ENCODE results near the gene LRRC8A.
A peak's percentile ranks its signal among the peaks of the same experiment; 100 is the strongest.

LRRC8A gene

GRCh38 chr9:128913995-128914772 is 32.3 kb downstream of the LRRC8A start:
- no peak overlapping the region for H3K18ac ChIP-seq (ENCODE audit: low read length)
- no peak overlapping the region for H2AFZ ChIP-seq (ENCODE audit: low read length)
- no peak overlapping the region for H3K4me2 ChIP-seq (ENCODE audit: insufficient read depth, low read length, poor library complexity, severe bottlenecking)
- peaks cover 34 to 85% of the 10 kb centered on the region in 2 donors for H3K36me3 ChIP-seq (replicated peaks in 1 of 2; ENCODE audit: control insufficient read depth in 2 of 2, insufficient read depth in 2 of 2, low read length in 2 of 2)
- H2BK12ac ChIP-seq (ENCODE audit: low read length) = no peak overlapping the region
- no peak for DNase-seq (ENCODE audit: low spot score)
- H4K8ac ChIP-seq (ENCODE audit: low read depth, low read length) = no peak overlapping the region
- H3K23ac ChIP-seq (ENCODE audit: low read depth, low read length, poor library complexity) = no peak overlapping the region
- H3K9me3 ChIP-seq (replicated peaks in 1 of 2; ENCODE audit: control insufficient read depth in 2 of 2, insufficient read depth in 1 of 2, low read depth in 1 of 2, low read length in 2 of 2) = no peaks in the 10 kb centered on the region
- H3K4me3 ChIP-seq (ENCODE audit: low read length in 2 of 2) = no peak overlapping the region
- no peak overlapping the region for H2BK5ac ChIP-seq (ENCODE audit: low read length)
- WGBS, 2 donors (ENCODE audit: extremely low coverage in 2 of 2, insufficient read length in 2 of 2, insufficient replicate concordance in 1 of 2) = no CpG with 5 or more reads among the region's 23 CpGs
- H4K91ac ChIP-seq (ENCODE audit: low read depth, low read length, poor library complexity) = no peak overlapping the region
- H2AK5ac ChIP-seq (ENCODE audit: low read depth, low read length) = no peak overlapping the region
- no peak overlapping the region for H3K14ac ChIP-seq (ENCODE audit: low read length)
- no peak overlapping the region for H3K4ac ChIP-seq (ENCODE audit: low read length)
- H2BK15ac ChIP-seq (ENCODE audit: low read length) = no peak overlapping the region
- no peak overlapping the region for H2BK120ac ChIP-seq (ENCODE audit: low read depth, low read length)
- H3K9ac ChIP-seq (ENCODE audit: low read depth, low read length, poor library complexity) = no peak overlapping the region
- H3K27ac ChIP-seq (replicated peaks; ENCODE audit: low read length) = no peak overlapping the region
- peaks cover 10% of the 10 kb centered on the region for H3K79me1 ChIP-seq (ENCODE audit: low read depth, low read length)
- H3K4me1 ChIP-seq (ENCODE audit: control insufficient read depth in 2 of 2, insufficient read depth in 1 of 2, low read depth in 1 of 2, low read length in 2 of 2) = peaks cover 11 to 22% of the 10 kb centered on the region in 2 donors
- no peaks in the 10 kb centered on the region for H3K27me3 ChIP-seq (ENCODE audit: control insufficient read depth in 3 of 3, insufficient read depth in 3 of 3, low read depth in 1 of 3, low read length in 3 of 3)

GRCh38 chr9:128916204-128916603 is 34.3 kb downstream of the LRRC8A start:
- H2BK5ac ChIP-seq (ENCODE audit: low read length) = peak overlapping the region; percentile 75
- peak overlapping the region in 1 of 2 donors; percentile 22 for H3K4me3 ChIP-seq (ENCODE audit: low read length in 2 of 2)
- no peak overlapping the region for H3K4me2 ChIP-seq (ENCODE audit: insufficient read depth, low read length, poor library complexity, severe bottlenecking)
- peaks cover 0 to 2% of the 10 kb centered on the region in 2 donors for H3K9me3 ChIP-seq (replicated peaks in 1 of 2; ENCODE audit: control insufficient read depth in 2 of 2, insufficient read depth in 1 of 2, low read depth in 1 of 2, low read length in 2 of 2)
- no peak overlapping the region for H2BK15ac ChIP-seq (ENCODE audit: low read length)
- no CpG with 5 or more reads among the region's 18 CpGs for WGBS, 2 donors (ENCODE audit: extremely low coverage in 2 of 2, insufficient read length in 2 of 2, insufficient replicate concordance in 1 of 2)
- no peak overlapping the region for H3K27ac ChIP-seq (replicated peaks; ENCODE audit: low read length)
- H3K27me3 ChIP-seq (ENCODE audit: control insufficient read depth in 3 of 3, insufficient read depth in 3 of 3, low read depth in 1 of 3, low read length in 3 of 3) = no peaks in the 10 kb centered on the region
- H4K8ac ChIP-seq (ENCODE audit: low read depth, low read length) = peak overlapping the region; percentile 23
- no peak overlapping the region for H2BK120ac ChIP-seq (ENCODE audit: low read depth, low read length)
- H3K18ac ChIP-seq (ENCODE audit: low read length) = no peak overlapping the region
- no peak overlapping the region for H3K9ac ChIP-seq (ENCODE audit: low read depth, low read length, poor library complexity)
- H3K36me3 ChIP-seq (replicated peaks in 1 of 2; ENCODE audit: control insufficient read depth in 2 of 2, insufficient read depth in 2 of 2, low read length in 2 of 2) = peaks cover 28 to 68% of the 10 kb centered on the region in 2 donors
- peak overlapping the region; percentile 44 for H3K23ac ChIP-seq (ENCODE audit: low read depth, low read length, poor library complexity)
- H2AFZ ChIP-seq (ENCODE audit: low read length) = no peak overlapping the region
- peak overlapping the region; percentile 35 for H2AK5ac ChIP-seq (ENCODE audit: low read depth, low read length)
- DNase-seq (ENCODE audit: low spot score) = no peak
- no peak overlapping the region for H3K14ac ChIP-seq (ENCODE audit: low read length)
- H3K4ac ChIP-seq (ENCODE audit: low read length) = no peak overlapping the region
- peaks cover 11 to 22% of the 10 kb centered on the region in 2 donors for H3K4me1 ChIP-seq (ENCODE audit: control insufficient read depth in 2 of 2, insufficient read depth in 1 of 2, low read depth in 1 of 2, low read length in 2 of 2)
- H4K91ac ChIP-seq (ENCODE audit: low read depth, low read length, poor library complexity) = no peak overlapping the region
- peaks cover 13% of the 10 kb centered on the region for H3K79me1 ChIP-seq (ENCODE audit: low read depth, low read length)
- H2BK12ac ChIP-seq (ENCODE audit: low read length) = no peak overlapping the region

- Histone ChIP-seq H3K4me1 (ENCODE audit: control insufficient read depth in 2 of 2, insufficient read depth in 1 of 2, low read depth in 1 of 2, low read length in 2 of 2) (peaks cover 12 to 22% of the 10 kb centered on the region in 2 donors), H3K9ac (ENCODE audit: low read depth, low read length, poor library complexity) (no peak overlapping the region), H3K4ac (ENCODE audit: low read length) (no peak overlapping the region), H2AFZ (ENCODE audit: low read length) (no peak overlapping the region), H3K23ac (ENCODE audit: low read depth, low read length, poor library complexity) (no peak overlapping the region), H3K36me3 (replicated peaks in 1 of 2; ENCODE audit: control insufficient read depth in 2 of 2, insufficient read depth in 2 of 2, low read length in 2 of 2) (peaks cover 28 to 63% of the 10 kb centered on the region in 2 donors), H2BK120ac (ENCODE audit: low read depth, low read length) (no peak overlapping the region), H2BK5ac (ENCODE audit: low read length) (peak overlapping the region; percentile 75), H2BK12ac (ENCODE audit: low read length) (no peak overlapping the region), H3K9me3 (replicated peaks in 1 of 2; ENCODE audit: control insufficient read depth in 2 of 2, insufficient read depth in 1 of 2, low read depth in 1 of 2, low read length in 2 of 2) (peaks cover 0 to 2% of the 10 kb centered on the region in 2 donors), H4K8ac (ENCODE audit: low read depth, low read length) (no peak overlapping the region), H3K27me3 (ENCODE audit: control insufficient read depth in 3 of 3, insufficient read depth in 3 of 3, low read depth in 1 of 3, low read length in 3 of 3) (no peaks in the 10 kb centered on the region), H3K27ac (replicated peaks; ENCODE audit: low read length) (no peak overlapping the region), H2AK5ac (ENCODE audit: low read depth, low read length) (no peak overlapping the region), H3K79me1 (ENCODE audit: low read depth, low read length) (peaks cover 13% of the 10 kb centered on the region), H4K91ac (ENCODE audit: low read depth, low read length, poor library complexity) (no peak overlapping the region), H3K4me2 (ENCODE audit: insufficient read depth, low read length, poor library complexity, severe bottlenecking) (no peak overlapping the region), H2BK15ac (ENCODE audit: low read length) (no peak overlapping the region), H3K14ac (ENCODE audit: low read length) (no peak overlapping the region), H3K18ac (ENCODE audit: low read length) (no peak overlapping the region), H3K4me3 (ENCODE audit: low read length in 2 of 2) (no peak overlapping the region)
- no CpG with 5 or more reads among the region's 11 CpGs for WGBS, 2 donors (ENCODE audit: extremely low coverage in 2 of 2, insufficient read length in 2 of 2, insufficient replicate concordance in 1 of 2)
- DNase-seq (ENCODE audit: low spot score) = no peak
Measured at GRCh38 chr9:128916745-128917144, 34.8 kb downstream of the LRRC8A start.

GRCh38 chr9:128917151-128917849 is 35.4 kb downstream of the LRRC8A start:
- no peak overlapping the region for H4K8ac ChIP-seq (ENCODE audit: low read depth, low read length)
- no peak overlapping the region for H2BK120ac ChIP-seq (ENCODE audit: low read depth, low read length)
- H3K23ac ChIP-seq (ENCODE audit: low read depth, low read length, poor library complexity) = no peak overlapping the region
- H3K4ac ChIP-seq (ENCODE audit: low read length) = no peak overlapping the region
- no peak for DNase-seq (ENCODE audit: low spot score)
- no CpG with 5 or more reads among the region's 26 CpGs for WGBS, 2 donors (ENCODE audit: extremely low coverage in 2 of 2, insufficient read length in 2 of 2, insufficient replicate concordance in 1 of 2)
- no peak overlapping the region for H2BK15ac ChIP-seq (ENCODE audit: low read length)
- no peak overlapping the region for H3K18ac ChIP-seq (ENCODE audit: low read length)
- H2BK5ac ChIP-seq (ENCODE audit: low read length) = no peak overlapping the region
- H2AFZ ChIP-seq (ENCODE audit: low read length) = no peak overlapping the region
- no peak overlapping the region for H3K27ac ChIP-seq (replicated peaks; ENCODE audit: low read length)
- H3K4me3 ChIP-seq (ENCODE audit: low read length in 2 of 2) = no peak overlapping the region
- H2AK5ac ChIP-seq (ENCODE audit: low read depth, low read length) = no peak overlapping the region
- H3K4me2 ChIP-seq (ENCODE audit: insufficient read depth, low read length, poor library complexity, severe bottlenecking) = no peak overlapping the region
- H3K14ac ChIP-seq (ENCODE audit: low read length) = no peak overlapping the region
- H3K9ac ChIP-seq (ENCODE audit: low read depth, low read length, poor library complexity) = peak overlapping the region; percentile 32
- H3K36me3 ChIP-seq (replicated peaks in 1 of 2; ENCODE audit: control insufficient read depth in 2 of 2, insufficient read depth in 2 of 2, low read length in 2 of 2) = peaks cover 28 to 57% of the 10 kb centered on the region in 2 donors
- peaks cover 15% of the 10 kb centered on the region for H3K79me1 ChIP-seq (ENCODE audit: low read depth, low read length)
- H3K9me3 ChIP-seq (replicated peaks in 1 of 2; ENCODE audit: control insufficient read depth in 2 of 2, insufficient read depth in 1 of 2, low read depth in 1 of 2, low read length in 2 of 2) = peaks cover 0 to 2% of the 10 kb centered on the region in 2 donors
- peaks cover 11 to 18% of the 10 kb centered on the region in 2 donors for H3K4me1 ChIP-seq (ENCODE audit: control insufficient read depth in 2 of 2, insufficient read depth in 1 of 2, low read depth in 1 of 2, low read length in 2 of 2)
- H2BK12ac ChIP-seq (ENCODE audit: low read length) = no peak overlapping the region
- H3K27me3 ChIP-seq (ENCODE audit: control insufficient read depth in 3 of 3, insufficient read depth in 3 of 3, low read depth in 1 of 3, low read length in 3 of 3) = no peaks in the 10 kb centered on the region
- H4K91ac ChIP-seq (ENCODE audit: low read depth, low read length, poor library complexity) = no peak overlapping the region

Data from neuronal stem cell (in vitro differentiated cells).